HG03060 (cell line): ENCODE measurements around the gene NACAD.

ENCODE experiments used
- ATAC-seq: cut with Tn5 transposase; IDR thresholded peaks from one replicate; pipeline ENCODE4 v1.9.1; 2021; ENCODE audit warnings: low read depth, moderate number of reproducible peaks; ENCODE audit not compliant: unreplicated experiment

The NACAD gene

GRCh38 chr7:45098983-45099839, 10.4 kb upstream of the NACAD start:
- ATAC-seq, result no peak

- no peak for ATAC-seq
These were observed 4.1 kb upstream of the NACAD start for GRCh38 chr7:45092931-45093235.

GRCh38 chr7:45092100-45092930, 3.5 kb upstream of the NACAD start:
- ATAC-seq, result no peak

GRCh38 chr7:45089341-45089891, 647 bp upstream of the NACAD start:
- ATAC-seq, result no peak

- ATAC-seq, result no peak
These were observed 545 bp downstream of the NACAD start for GRCh38 chr7:45088146-45088701.

- ATAC-seq, result no peak
These were observed 1.2 kb downstream of the NACAD start for GRCh38 chr7:45087301-45088145.

GRCh38 chr7:45086331-45087065, 2.3 kb downstream of the NACAD start:
- ATAC-seq, result no peak

- ATAC-seq, result no peak
These were observed 3.1 kb downstream of the NACAD start for GRCh38 chr7:45085619-45086200.

- no peak for ATAC-seq
These were observed 3.7 kb downstream of the NACAD start for GRCh38 chr7:45084901-45085618.

- ATAC-seq, result no peak
These were observed 4.4 kb downstream of the NACAD start for GRCh38 chr7:45084336-45084735.

GRCh38 chr7:45082831-45083331, 5.9 kb downstream of the NACAD start:
- ATAC-seq, result no peak

GRCh38 chr7:45082031-45082830, 6.5 kb downstream of the NACAD start:
- no peak for ATAC-seq

GRCh38 chr7:45081670-45081974, 7.1 kb downstream of the NACAD start:
- no peak for ATAC-seq

GRCh38 chr7:45080958-45081669, 7.7 kb downstream of the NACAD start:
- ATAC-seq, result no peak

GRCh38 chr7:45080265-45080957, 8.4 kb downstream of the NACAD start:
- no peak for ATAC-seq

GRCh38 chr7:45078125-45078681, 10.6 kb downstream of the NACAD start:
- no peak for ATAC-seq
